Epithelial cell of proximal tubule (primary cell): ENCODE results near the gene LYPD3. TPM values are rescaled to one million over a fixed set of nuclear protein-coding genes. Genes with fewer than 3 reads are reported as not detected.

ENCODE experiments used
- DNase-seq: peaks from one replicate; pipeline ENCODE4 v3.0.0-alpha.2; 2011; ENCODE audit warnings: low read depth
- H3K4me3 ChIP-seq: 2 replicates; pipeline ENCODE4 v1.5.1; 2011; ENCODE audit warnings: low read depth, mild to moderate bottlenecking, low read length
- CTCF ChIP-seq: conservative IDR thresholded peaks from 2 replicates; pipeline ENCODE4 v1.5.1; 2012; ENCODE audit warnings: low read depth, mild to moderate bottlenecking, low read length
- total RNA-seq: library from RNA; depleted of rRNA; stranded (reverse); fragments of >200 nt; gene quantifications from 2 replicates; pipeline ENCODE4 v1.2.3, GENCODE V29; 2015

LYPD3 gene
- total RNA-seq, 1 donor from 2014 or later, result 0.98 TPM

- no peak for TF ChIP-seq CTCF
- DNase-seq, result no peak
- no peak overlapping the region for H3K4me3 ChIP-seq
Observed at GRCh38 chr19:43420954-43421353, 44.5 kb downstream of the LYPD3 start.

- no peak for DNase-seq
- no peak overlapping the region for H3K4me3 ChIP-seq
- TF ChIP-seq CTCF, result no peak
Observed at GRCh38 chr19:43416951-43417623, 48.3 kb downstream of the LYPD3 start.

DNA sequence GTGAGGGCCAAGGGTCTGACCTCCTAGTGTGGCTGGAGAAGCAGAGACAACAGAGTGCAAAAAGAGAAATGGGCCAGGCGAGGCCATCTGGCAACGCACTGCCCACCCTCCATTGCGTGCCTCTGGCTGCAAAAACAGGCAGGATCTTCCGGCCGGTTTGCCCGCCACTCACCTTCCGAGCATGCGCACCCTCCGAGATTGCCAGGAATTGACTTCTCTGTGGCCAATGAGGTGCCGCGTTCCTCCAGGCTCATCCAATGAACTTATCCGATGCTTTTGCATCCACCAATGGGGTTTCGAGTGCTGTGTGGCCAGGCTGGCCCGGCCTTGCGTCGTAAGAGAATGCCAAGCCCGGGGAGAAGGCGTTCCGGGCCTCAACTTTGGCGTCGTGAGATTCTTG lies 50.9 kb downstream of the LYPD3 start, which contains the start of gene TEX101:
Gene TEX101, plus strand, starts transcription at position 337 of the 400 bp plus-strand sequence. CDS start 1,030 bp downstream, outside the sequence.
- H3K4me3 ChIP-seq, result no peak within 1 kb of the TSS
- no peak for DNase-seq
- TF ChIP-seq CTCF, result no peak

DNA sequence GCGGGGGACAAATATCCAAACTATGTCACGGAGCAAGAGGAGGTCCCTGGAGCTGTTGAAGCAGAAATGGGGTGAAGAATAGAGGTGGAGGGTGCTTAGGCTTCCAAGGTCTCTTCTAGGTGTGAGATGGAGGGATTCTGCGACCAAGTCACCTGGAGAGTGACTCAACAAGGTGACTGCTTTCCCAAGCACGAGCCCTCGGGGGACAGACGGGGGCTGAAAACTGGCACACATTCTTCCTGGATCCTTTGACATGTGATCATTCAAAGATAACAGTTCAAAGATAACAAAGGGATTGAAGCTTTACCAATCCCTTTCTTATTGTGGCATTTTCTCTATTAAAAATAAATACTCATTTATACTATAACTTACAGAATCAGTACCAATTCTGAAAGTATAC lies 53.0 kb downstream of the LYPD3 start:
- no peak overlapping the region for H3K4me3 ChIP-seq
- no peak for TF ChIP-seq CTCF
- no peak for DNase-seq

Other genes starting within 250 kb of the LYPD3 start
- gene PSG9, start 196.1 kb downstream of the LYPD3 start, total RNA-seq, result 0.43 and 1.3 TPM in 2 replicates
- gene CD177, start 111.9 kb downstream of the LYPD3 start, total RNA-seq, result 0.22 and 0.52 TPM in 2 replicates
- gene TEX101, start 50.7 kb downstream of the LYPD3 start, total RNA-seq, result not detected in 2 replicates
- 6.0 and 15.8 TPM in 2 replicates for gene PHLDB3, start 39.1 kb upstream of the LYPD3 start, total RNA-seq
- 55.9 and 76.0 TPM in 2 replicates for gene ETHE1, start 61.6 kb upstream of the LYPD3 start, total RNA-seq
- gene ZNF575, start 67.6 kb upstream of the LYPD3 start, total RNA-seq, result not detected in 2 replicates
- gene XRCC1, start 109.9 kb upstream of the LYPD3 start, total RNA-seq, result 31.4 and 42.9 TPM in 2 replicates
- 0.43 and 2.3 TPM in 2 replicates for gene PINLYP, start 110.2 kb upstream of the LYPD3 start, total RNA-seq
- gene IRGQ, start 130.5 kb upstream of the LYPD3 start, total RNA-seq, result 20.8 and 21.3 TPM in 2 replicates
- 6.9 and 10.9 TPM in 2 replicates for gene ZNF576, start 131.0 kb upstream of the LYPD3 start, total RNA-seq
- gene SRRM5, start 146.5 kb upstream of the LYPD3 start, total RNA-seq, result 0.12 TPM in 1 of 2 replicates, not detected in the other
- 36.7 and 60.7 TPM in 2 replicates for gene ZNF428, start 154.0 kb upstream of the LYPD3 start, total RNA-seq
- 7.7 and 16.4 TPM in 2 replicates for gene CADM4, start 174.2 kb upstream of the LYPD3 start, total RNA-seq
- 150 and 335 TPM in 2 replicates for gene PLAUR, start 204.6 kb upstream of the LYPD3 start, total RNA-seq